GM12891 (cell line): Measurements from ENCODE around the gene GKN2.
"Not testable (repeated sequence)": the region's sequence is repeated elsewhere in the genome, so short reads cannot be mapped to it uniquely, and the experiment has no call there.

Experiments used
- POLR2AphosphoS5 ChIP-seq: IDR thresholded peaks from 2 replicates; pipeline ENCODE4 v1.6.1; 2011; ENCODE audit warnings: low read depth, low read length, control low read depth
- POU2F2 ChIP-seq: IDR thresholded peaks from 2 replicates; pipeline ENCODE4 v1.6.1; 2011; ENCODE audit warnings: low read depth, mild to moderate bottlenecking, control low read depth, low read length, moderate library complexity
- TAF1 ChIP-seq: IDR thresholded peaks from 2 replicates; pipeline ENCODE4 v1.6.1; 2011; ENCODE audit warnings: low read depth, low read length, control low read depth

- not testable (repeated sequence) for TF ChIP-seq POLR2AphosphoS5, TAF1, POU2F2
These were observed 56.7 kb downstream of the GKN2 start for GRCh38 chr2:68895981-68896380.
